K562 (cell line): ENCODE measurements around the gene SERPINE1.

Source experiments
- ATF7 ChIP-seq: fragments of 450-650 bp; IDR thresholded peaks from 2 replicates; pipeline ENCODE4 v1.7.1; 2014; ENCODE audit warnings: mild to moderate bottlenecking, moderate library complexity
- FOXK1 ChIP-seq: sonication (generic); formaldehyde crosslinking; IDR thresholded peaks from 2 replicates; pipeline ENCODE4 v1.8.0; 2022; ENCODE audit warnings: missing genetic modification reagents, mild to moderate bottlenecking, borderline replicate concordance
- KAT7 ChIP-seq: sonication (generic); formaldehyde crosslinking; IDR thresholded peaks from 2 replicates; pipeline ENCODE4 v1.8.0; 2022; ENCODE audit warnings: missing genetic modification reagents, mild to moderate bottlenecking, borderline replicate concordance
- MYBL2 ChIP-seq, 2 experiments: fragments of 450-650 bp in 1 of 2; sonication (generic) in 1 of 2; formaldehyde crosslinking in 1 of 2; IDR thresholded peaks; 2 replicates each; pipeline versions ENCODE4 v1.6.1 to v1.8.1; 2017 to 2022; ENCODE audit warnings: borderline replicate concordance in 1 of 2, inconsistent platforms in 1 of 2, low read depth in 1 of 2, mild to moderate bottlenecking in 1 of 2, missing genetic modification reagents in 1 of 2, moderate library complexity in 1 of 2
- YY1 ChIP-seq, 3 experiments: IDR thresholded peaks; 2 replicates each; pipeline ENCODE4 v1.6.1; 2011; ENCODE audit warnings: low read length in 2 of 3, mild to moderate bottlenecking in 2 of 3, moderate library complexity in 2 of 3, borderline replicate concordance in 1 of 3, control low read depth in 1 of 3, low read depth in 1 of 3; ENCODE audit not compliant: insufficient read depth in 3 of 3, insufficient replicate concordance in 2 of 3, control insufficient read depth in 1 of 3, insufficient read length in 1 of 3; ENCODE audit errors: extremely low read depth in 1 of 3
- ZFP1 ChIP-seq: fragments of 450-650 bp; formaldehyde crosslinking; IDR thresholded peaks from 2 replicates; pipeline ENCODE4 v1.4.0; 2020; ENCODE audit warnings: mild to moderate bottlenecking, mixed read lengths
- ZNF124 ChIP-seq: sonication (generic); formaldehyde crosslinking; IDR thresholded peaks from 2 replicates; pipeline ENCODE4 v1.8.1; 2022; ENCODE audit warnings: missing genetic modification reagents
- ZNF143 ChIP-seq: sonication (generic); formaldehyde crosslinking; IDR thresholded peaks from 2 replicates; pipeline ENCODE4 v1.9.0; 2022; ENCODE audit warnings: mild to moderate bottlenecking, missing genetic modification reagents
- TF ChIP-seq, protein P1 (sequence below): sonication (generic); formaldehyde crosslinking; IDR thresholded peaks from 2 replicates; pipeline ENCODE4 v1.8.0; 2023; ENCODE audit warnings: mild to moderate bottlenecking, missing genetic modification reagents
- TF ChIP-seq, protein P2 (sequence below): sonication (generic); formaldehyde crosslinking; IDR thresholded peaks from 2 replicates; pipeline ENCODE4 v1.8.0; 2022; ENCODE audit warnings: missing genetic modification reagents, mild to moderate bottlenecking, borderline replicate concordance

DNA sequence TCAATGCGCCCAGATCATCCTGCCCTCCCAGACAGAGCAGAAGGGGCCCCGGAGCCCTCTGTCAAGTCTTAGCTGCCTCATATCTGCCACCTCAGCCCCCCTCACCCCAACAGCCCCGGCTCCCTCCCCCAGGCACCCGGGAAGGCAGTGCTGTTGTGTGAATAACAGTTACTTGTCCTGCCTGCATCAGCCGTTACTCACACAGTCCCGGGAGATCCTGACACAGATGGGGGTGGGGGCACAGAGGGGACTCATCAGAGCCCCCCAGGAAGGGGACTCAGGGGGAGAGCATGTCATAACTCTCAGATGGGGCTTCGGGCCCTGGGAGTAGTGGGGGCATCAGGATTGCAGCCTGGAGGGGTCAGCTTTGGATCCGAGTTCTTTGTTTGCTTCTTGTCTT lies 12.4 kb upstream of the SERPINE1 start:
- TF ChIP-seq, protein P1, sequence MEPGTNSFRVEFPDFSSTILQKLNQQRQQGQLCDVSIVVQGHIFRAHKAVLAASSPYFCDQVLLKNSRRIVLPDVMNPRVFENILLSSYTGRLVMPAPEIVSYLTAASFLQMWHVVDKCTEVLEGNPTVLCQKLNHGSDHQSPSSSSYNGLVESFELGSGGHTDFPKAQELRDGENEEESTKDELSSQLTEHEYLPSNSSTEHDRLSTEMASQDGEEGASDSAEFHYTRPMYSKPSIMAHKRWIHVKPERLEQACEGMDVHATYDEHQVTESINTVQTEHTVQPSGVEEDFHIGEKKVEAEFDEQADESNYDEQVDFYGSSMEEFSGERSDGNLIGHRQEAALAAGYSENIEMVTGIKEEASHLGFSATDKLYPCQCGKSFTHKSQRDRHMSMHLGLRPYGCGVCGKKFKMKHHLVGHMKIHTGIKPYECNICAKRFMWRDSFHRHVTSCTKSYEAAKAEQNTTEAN (CRISPR knock-in tag), result no peak
- TF ChIP-seq ATF7 (no peak), KAT7 (CRISPR knock-in tag) (no peak), MYBL2 (IDR thresholded peaks at IDR 0.05; ENCODE audit: low read depth) (no peak), MYBL2 (CRISPR knock-in tag; IDR thresholded peaks at IDR 0.05; ENCODE audit: borderline replicate concordance) (no peak), ZFP1 (CRISPR knock-in tag) (no peak), FOXK1 (CRISPR knock-in tag) (no peak), YY1 (IDR thresholded peaks at IDR 0.05; ENCODE audit: borderline replicate concordance in 1 of 3, control insufficient read depth in 1 of 3, extremely low read depth in 1 of 3, insufficient read depth in 3 of 3, insufficient read length in 1 of 3, insufficient replicate concordance in 2 of 3, low read depth in 1 of 3, low read length in 2 of 3) (no peak), ZNF143 (CRISPR knock-in tag) (no peak), ZNF124 (CRISPR knock-in tag) (no peak)
- TF ChIP-seq, protein P2, sequence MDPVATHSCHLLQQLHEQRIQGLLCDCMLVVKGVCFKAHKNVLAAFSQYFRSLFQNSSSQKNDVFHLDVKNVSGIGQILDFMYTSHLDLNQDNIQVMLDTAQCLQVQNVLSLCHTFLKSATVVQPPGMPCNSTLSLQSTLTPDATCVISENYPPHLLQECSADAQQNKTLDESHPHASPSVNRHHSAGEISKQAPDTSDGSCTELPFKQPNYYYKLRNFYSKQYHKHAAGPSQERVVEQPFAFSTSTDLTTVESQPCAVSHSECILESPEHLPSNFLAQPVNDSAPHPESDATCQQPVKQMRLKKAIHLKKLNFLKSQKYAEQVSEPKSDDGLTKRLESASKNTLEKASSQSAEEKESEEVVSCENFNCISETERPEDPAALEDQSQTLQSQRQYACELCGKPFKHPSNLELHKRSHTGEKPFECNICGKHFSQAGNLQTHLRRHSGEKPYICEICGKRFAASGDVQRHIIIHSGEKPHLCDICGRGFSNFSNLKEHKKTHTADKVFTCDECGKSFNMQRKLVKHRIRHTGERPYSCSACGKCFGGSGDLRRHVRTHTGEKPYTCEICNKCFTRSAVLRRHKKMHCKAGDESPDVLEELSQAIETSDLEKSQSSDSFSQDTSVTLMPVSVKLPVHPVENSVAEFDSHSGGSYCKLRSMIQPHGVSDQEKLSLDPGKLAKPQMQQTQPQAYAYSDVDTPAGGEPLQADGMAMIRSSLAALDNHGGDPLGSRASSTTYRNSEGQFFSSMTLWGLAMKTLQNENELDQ (CRISPR knock-in tag), result no peak
